Endothelial cell of umbilical vein (primary cell): Measurements from ENCODE around the gene AGPS. TPM values are rescaled to one million over a fixed set of nuclear protein-coding genes. Genes with fewer than 3 reads are reported as not detected.

Experiments
- BruUV-seq: library from RNA; stranded (reverse); fragments of 400-500 nt; replicated peaks from 2 replicates; lab custom pipeline; 2021; lab: Mats Ljungman, UMichigan
- CTCF ChIA-PET: fragments of 300-600, 350-600 bp; sonication (Branson Sonifier 250); formaldehyde crosslinking; loops from one replicate; lab custom pipeline; 2021; ENCODE audit warnings: antibody characterized with exemption, inconsistent platforms; lab: Charles Lee
- POLR2A ChIA-PET: fragments of 300-600, 350-600 bp; sonication (Branson Sonifier 250); formaldehyde crosslinking; loops from one replicate; lab custom pipeline; 2021; ENCODE audit warnings: antibody characterized with exemption, inconsistent platforms; lab: Charles Lee
- DNase-seq: peaks from one replicate; pipeline ENCODE4 v3.0.0-alpha.2; 2011; ENCODE audit warnings: low read depth, low spot score
- FAIRE-seq: peaks from 2 replicates; lab custom pipeline; 2011; peaks lifted over from hg19 to GRCh38; lab: Jason Lieb, UNC
- H2AFZ ChIP-seq: 2 replicates; pipeline ENCODE4 v1.6.0; 2012; ENCODE audit warnings: low read depth, low read length, control low read depth, inconsistent platforms
- H3K27ac ChIP-seq: 2 replicates; pipeline ENCODE4 v1.5.1; 2011; ENCODE audit warnings: low read depth, mild to moderate bottlenecking, control low read depth, low read length, moderate library complexity; ENCODE audit not compliant: insufficient read depth
- H3K27me3 ChIP-seq, 2 experiments: 2 replicates each; pipeline versions ENCODE4 v1.6.0 to v1.6.1; 2011; ENCODE audit warnings: low read length in 2 of 2, mixed read lengths in 1 of 2; ENCODE audit not compliant: control insufficient read depth in 2 of 2, insufficient read depth in 2 of 2
- H3K36me3 ChIP-seq, 2 experiments: 2 replicates in 1 of 2; 3 replicates in 1 of 2; pipeline ENCODE4 v1.5.1; 2011; ENCODE audit warnings: low read length in 2 of 2, mild to moderate bottlenecking in 1 of 2, moderate library complexity in 1 of 2; ENCODE audit not compliant: control insufficient read depth in 2 of 2, insufficient read depth in 2 of 2; ENCODE audit errors: extremely low read depth in 1 of 2
- H3K4me1 ChIP-seq: 3 replicates; pipeline ENCODE4 v1.5.1; 2011; ENCODE audit warnings: mild to moderate bottlenecking, low read length; ENCODE audit not compliant: control insufficient read depth, insufficient read depth; ENCODE audit errors: extremely low read depth
- H3K4me2 ChIP-seq: 2 replicates; pipeline ENCODE4 v1.6.1; 2011; ENCODE audit warnings: low read length, control low read depth, mixed read lengths; ENCODE audit not compliant: insufficient read depth
- H3K4me3 ChIP-seq, 3 experiments: fragments of 200-600 bp in 1 of 3; sonication (generic), shearing (Covaris generic) in 1 of 3; replicated peaks in 1 of 3; 2 replicates each; pipeline ENCODE4 v1.5.1; 2011 to 2016; ENCODE audit warnings: control low read depth in 3 of 3, low read length in 3 of 3, mild to moderate bottlenecking in 2 of 3, inconsistent platforms in 1 of 3, low read depth in 1 of 3, moderate library complexity in 1 of 3; ENCODE audit not compliant: insufficient read depth in 1 of 3
- H3K79me2 ChIP-seq: 2 replicates; pipeline ENCODE4 v1.6.0; 2012; ENCODE audit warnings: low read length, inconsistent platforms; ENCODE audit not compliant: control insufficient read depth, insufficient read depth
- H3K9ac ChIP-seq: replicated peaks from 2 replicates; pipeline ENCODE3; 2011; ENCODE audit warnings: low read length, control low read depth; ENCODE audit not compliant: insufficient read depth; ENCODE audit errors: extremely low read depth
- H3K9me1 ChIP-seq: replicated peaks from 3 replicates; pipeline ENCODE4 v1.6.0; 2011; ENCODE audit warnings: mild to moderate bottlenecking, low read length; ENCODE audit not compliant: control insufficient read depth, insufficient read depth; ENCODE audit errors: extremely low read depth
- H3K9me3 ChIP-seq: replicated peaks from 2 replicates; pipeline ENCODE4 v1.5.1; 2012; ENCODE audit warnings: low read length, inconsistent platforms; ENCODE audit not compliant: control insufficient read depth, insufficient read depth
- H4K20me1 ChIP-seq: replicated peaks from 2 replicates; pipeline ENCODE3; 2011; ENCODE audit warnings: mild to moderate bottlenecking, low read length; ENCODE audit not compliant: control insufficient read depth, insufficient read depth; ENCODE audit errors: extremely low read depth
- EZH2 ChIP-seq: IDR thresholded peaks from 2 replicates; pipeline ENCODE4 v1.6.1; 2012; ENCODE audit warnings: borderline replicate concordance, low read depth, mild to moderate bottlenecking, moderate library complexity, low read length, inconsistent platforms; ENCODE audit not compliant: severe bottlenecking
- FOS ChIP-seq: IDR thresholded peaks from 2 replicates; pipeline ENCODE4 v1.6.1; 2011; ENCODE audit warnings: mild to moderate bottlenecking, low read length, moderate library complexity, borderline replicate concordance; ENCODE audit not compliant: insufficient read depth
- GATA2 ChIP-seq: IDR thresholded peaks from 2 replicates; pipeline ENCODE4 v1.7.0; 2011; ENCODE audit warnings: low read depth, mild to moderate bottlenecking, moderate library complexity, mixed read lengths, low read length; ENCODE audit not compliant: insufficient read length, insufficient read depth
- JUN ChIP-seq: IDR thresholded peaks from 2 replicates; pipeline ENCODE4 v1.6.1; 2011; ENCODE audit warnings: borderline replicate concordance, low read depth; ENCODE audit not compliant: insufficient read length, insufficient read depth
- POLR2A ChIP-seq: IDR thresholded peaks from 2 replicates; pipeline ENCODE4 v1.6.1; 2012; ENCODE audit warnings: low read depth, mild to moderate bottlenecking, control low read depth, low read length
- POLR2AphosphoS5 ChIP-seq: IDR thresholded peaks from 2 replicates; pipeline ENCODE4 v1.6.1; 2012; ENCODE audit warnings: low read depth, mild to moderate bottlenecking, control low read depth, low read length, moderate library complexity; ENCODE audit not compliant: insufficient read depth
- dilution Hi-C: fragments of 300-500 bp; cut with MboI; formaldehyde crosslinking; loops from one replicate; pipeline ENCODE4 v1.15.0; 2019; ENCODE audit warnings: low sequenced_read_pairs; ENCODE audit not compliant: extremely low pct_ligation_motif_present
- intact Hi-C: fragments of 100-400 bp; cut with micrococcal nuclease; formaldehyde crosslinking; loops from one replicate; pipeline ENCODE4 v1.10.0; 2022
- polyA plus RNA-seq, 4 experiments: library from polyadenylated mRNA; depleted of rRNA in 3 of 4; stranded (reverse) in 3 of 4; unstranded in 1 of 4; fragments of >200 nt; gene quantifications; 2 replicates each; pipeline versions ENCODE4 v1.2.1 to v1.2.3, GENCODE V29; 2011 to 2012; ENCODE audit warnings: missing spikeins in 1 of 4
- total RNA-seq: library from RNA; stranded (reverse); gene quantifications from 2 replicates; pipeline ENCODE4 v1.2.3, GENCODE V29; 2021
- TF ChIP-seq, protein P1 (sequence below), 2 donors: IDR thresholded peaks; 1 replicate in 1 of 2; 2 replicates in 1 of 2; pipeline ENCODE4 v1.5.1; 2011; ENCODE audit warnings: low read length in 2 of 2, mild to moderate bottlenecking in 2 of 2, moderate library complexity in 2 of 2, control low read depth in 1 of 2, inconsistent platforms in 1 of 2, low read depth in 1 of 2; ENCODE audit not compliant: insufficient read depth in 1 of 2; ENCODE audit errors: extremely low read depth in 1 of 2
- TF ChIP-seq, protein P2 (sequence below): IDR thresholded peaks from 2 replicates; pipeline ENCODE4 v1.6.1; 2011; ENCODE audit not compliant: insufficient read depth, insufficient read length

Gene AGPS
- total and polyA plus RNA-seq, 2 donors (not counting 3 experiments of a cell fraction or from before 2014, with no cell fraction given): 10.1 to 96.5 TPM

DNA sequence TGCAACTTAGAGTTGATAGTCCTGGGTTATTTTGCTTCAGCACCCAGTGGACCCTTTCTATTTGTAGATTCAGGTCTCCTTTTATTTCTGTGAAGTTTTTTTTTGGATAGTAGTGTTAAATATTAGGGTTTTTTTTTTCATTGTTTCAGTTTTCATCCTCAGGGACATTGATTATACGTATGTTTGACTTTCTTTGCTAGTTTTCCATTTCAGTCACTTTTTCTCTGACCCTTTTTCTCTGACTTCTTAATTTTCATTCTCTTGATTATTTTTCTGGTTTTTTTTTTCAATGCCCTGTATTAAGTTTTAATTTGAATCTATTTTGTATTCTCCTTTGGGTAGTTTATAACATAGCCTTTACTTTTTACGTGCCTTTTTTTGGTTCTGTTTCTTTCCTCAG is 79.4 kb downstream of the AGPS start:
- Histone ChIP-seq H3K4me3 (no peak overlapping the region), H3K27me3 (no peaks in the 10 kb centered on the region), H2AFZ (no peak overlapping the region), H3K9me3 (no peaks in the 10 kb centered on the region), H3K36me3 (peaks cover 0 to 2% of the 10 kb centered on the region in 2 experiments), H3K4me2 (no peak overlapping the region), H4K20me1 (no peaks in the 10 kb centered on the region), H3K27ac (no peak overlapping the region), H3K9me1 (no peaks in the 10 kb centered on the region), H3K4me1 (peaks cover 29% of the 10 kb centered on the region), H3K9ac (no peak overlapping the region), H3K79me2 (peaks cover 15% of the 10 kb centered on the region)
- CTCF ChIA-PET: interaction anchor here (1.3 kb wide), 1 partner anchor 10 kb away, joined by 4 read pairs; no protein-coding TSS in a partner anchor
- BruUV-seq: no TSS peak
- POLR2A ChIA-PET: no interaction called here
- dilution Hi-C loops: no loop called here
- no peak for FAIRE-seq
- intact Hi-C loops: no loop called here
- no peak for DNase-seq
- TF ChIP-seq, protein P1, sequence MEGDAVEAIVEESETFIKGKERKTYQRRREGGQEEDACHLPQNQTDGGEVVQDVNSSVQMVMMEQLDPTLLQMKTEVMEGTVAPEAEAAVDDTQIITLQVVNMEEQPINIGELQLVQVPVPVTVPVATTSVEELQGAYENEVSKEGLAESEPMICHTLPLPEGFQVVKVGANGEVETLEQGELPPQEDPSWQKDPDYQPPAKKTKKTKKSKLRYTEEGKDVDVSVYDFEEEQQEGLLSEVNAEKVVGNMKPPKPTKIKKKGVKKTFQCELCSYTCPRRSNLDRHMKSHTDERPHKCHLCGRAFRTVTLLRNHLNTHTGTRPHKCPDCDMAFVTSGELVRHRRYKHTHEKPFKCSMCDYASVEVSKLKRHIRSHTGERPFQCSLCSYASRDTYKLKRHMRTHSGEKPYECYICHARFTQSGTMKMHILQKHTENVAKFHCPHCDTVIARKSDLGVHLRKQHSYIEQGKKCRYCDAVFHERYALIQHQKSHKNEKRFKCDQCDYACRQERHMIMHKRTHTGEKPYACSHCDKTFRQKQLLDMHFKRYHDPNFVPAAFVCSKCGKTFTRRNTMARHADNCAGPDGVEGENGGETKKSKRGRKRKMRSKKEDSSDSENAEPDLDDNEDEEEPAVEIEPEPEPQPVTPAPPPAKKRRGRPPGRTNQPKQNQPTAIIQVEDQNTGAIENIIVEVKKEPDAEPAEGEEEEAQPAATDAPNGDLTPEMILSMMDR (IDR thresholded peaks at IDR 0.05; ENCODE audit: extremely low read depth in 1 of 2, insufficient read depth in 1 of 2, low read depth in 1 of 2, low read length in 2 of 2): no peak
- TF ChIP-seq JUN (no peak), FOS (no peak), POLR2AphosphoS5 (no peak), GATA2 (no peak), POLR2A (no peak), EZH2 (no peak)
- TF ChIP-seq, protein P2, sequence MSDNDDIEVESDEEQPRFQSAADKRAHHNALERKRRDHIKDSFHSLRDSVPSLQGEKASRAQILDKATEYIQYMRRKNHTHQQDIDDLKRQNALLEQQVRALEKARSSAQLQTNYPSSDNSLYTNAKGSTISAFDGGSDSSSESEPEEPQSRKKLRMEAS: no peak
